Thymus (tissue), 11 donors: Measurements from ENCODE around the gene KIF1A. TPM values are rescaled to one million over a fixed set of nuclear protein-coding genes. Genes with fewer than 3 reads are reported as not detected.

Experiments
- DNase-seq, 9 donors: peaks; one replicate each; pipeline ENCODE4 v3.0.0-alpha.2; 2013; ENCODE audit warnings: low spot score in 9 of 9, low read depth in 6 of 9, missing footprints in 1 of 9
- H3K27ac ChIP-seq, 2 donors: one replicate each; pipeline ENCODE4 v1.5.1; 2013; ENCODE audit warnings: control low read depth in 1 of 2, low read depth in 1 of 2, low read length in 1 of 2, mild to moderate bottlenecking in 1 of 2, moderate library complexity in 1 of 2
- H3K27me3 ChIP-seq, 2 donors: one replicate each; pipeline ENCODE4 v1.5.1; 2013; ENCODE audit warnings: low read length in 1 of 2; ENCODE audit not compliant: control insufficient read depth in 2 of 2, insufficient read depth in 1 of 2
- H3K36me3 ChIP-seq, 2 donors: one replicate each; pipeline ENCODE4 v1.5.1; 2013; ENCODE audit warnings: low read length in 1 of 2, mild to moderate bottlenecking in 1 of 2, moderate library complexity in 1 of 2; ENCODE audit not compliant: control insufficient read depth in 2 of 2, insufficient read depth in 2 of 2
- H3K4me1 ChIP-seq, 2 donors: one replicate each; pipeline ENCODE4 v1.5.1; 2013; ENCODE audit warnings: low read length in 2 of 2; ENCODE audit not compliant: control insufficient read depth in 2 of 2, insufficient read depth in 2 of 2
- H3K4me3 ChIP-seq, 2 donors: one replicate each; pipeline ENCODE4 v1.5.1; 2013; ENCODE audit warnings: low read length in 2 of 2, control low read depth in 1 of 2, mild to moderate bottlenecking in 1 of 2
- H3K9me3 ChIP-seq, 2 donors: one replicate each; pipeline ENCODE4 v1.5.1; 2013; ENCODE audit warnings: low read length in 1 of 2, mild to moderate bottlenecking in 1 of 2; ENCODE audit not compliant: control insufficient read depth in 2 of 2, insufficient read depth in 1 of 2
- WGBS: extraction: QIAGEN DNeasy Blood & Tissue Kit; methylation state at CpG from one replicate; pipeline ENCODE4 v1.1.7; 2013; 5-methylcytosine and 5-hydroxymethylcytosine counted together
- polyA plus RNA-seq: library from polyadenylated mRNA; stranded (reverse); fragments of 200-250 nt; gene quantifications from one replicate; pipeline ENCODE4 v1.2.3, GENCODE V29; 2013
- total RNA-seq: library from RNA; stranded (reverse); fragments of 120-200 nt; gene quantifications from one replicate; pipeline ENCODE4 v1.2.4, GENCODE V29; 2013
- donor health status: healthy.

KIF1A gene
- total and polyA plus RNA-seq, 2 donors, result 0.42 to 0.78 TPM

GRCh38 chr2:240717181-240717641 lies 102.8 kb downstream of the KIF1A start:
- no peaks in the 10 kb centered on the region for H3K27me3 ChIP-seq
- no peaks in the 10 kb centered on the region for H3K4me1 ChIP-seq
- H3K27ac ChIP-seq, result no peak overlapping the region
- WGBS, result 91% methylated on average over 18 of the region's 18 CpGs
- H3K4me3 ChIP-seq, result no peak overlapping the region
- H3K36me3 ChIP-seq, result no peaks in the 10 kb centered on the region
- H3K9me3 ChIP-seq, result no peaks in the 10 kb centered on the region
- no peak for DNase-seq

- peaks cover 0 to 3% of the 10 kb centered on the region in 2 donors for H3K27me3 ChIP-seq
- H3K4me3 ChIP-seq, result no peak overlapping the region
- WGBS, result 97% methylated on average over 23 of the region's 23 CpGs
- H3K4me1 ChIP-seq, result no peaks in the 10 kb centered on the region
- no peak overlapping the region for H3K27ac ChIP-seq
- no peak for DNase-seq
- no peaks in the 10 kb centered on the region for H3K9me3 ChIP-seq
- no peaks in the 10 kb centered on the region for H3K36me3 ChIP-seq
Observed at GRCh38 chr2:240716130-240716798, 103.8 kb downstream of the KIF1A start.

DNA sequence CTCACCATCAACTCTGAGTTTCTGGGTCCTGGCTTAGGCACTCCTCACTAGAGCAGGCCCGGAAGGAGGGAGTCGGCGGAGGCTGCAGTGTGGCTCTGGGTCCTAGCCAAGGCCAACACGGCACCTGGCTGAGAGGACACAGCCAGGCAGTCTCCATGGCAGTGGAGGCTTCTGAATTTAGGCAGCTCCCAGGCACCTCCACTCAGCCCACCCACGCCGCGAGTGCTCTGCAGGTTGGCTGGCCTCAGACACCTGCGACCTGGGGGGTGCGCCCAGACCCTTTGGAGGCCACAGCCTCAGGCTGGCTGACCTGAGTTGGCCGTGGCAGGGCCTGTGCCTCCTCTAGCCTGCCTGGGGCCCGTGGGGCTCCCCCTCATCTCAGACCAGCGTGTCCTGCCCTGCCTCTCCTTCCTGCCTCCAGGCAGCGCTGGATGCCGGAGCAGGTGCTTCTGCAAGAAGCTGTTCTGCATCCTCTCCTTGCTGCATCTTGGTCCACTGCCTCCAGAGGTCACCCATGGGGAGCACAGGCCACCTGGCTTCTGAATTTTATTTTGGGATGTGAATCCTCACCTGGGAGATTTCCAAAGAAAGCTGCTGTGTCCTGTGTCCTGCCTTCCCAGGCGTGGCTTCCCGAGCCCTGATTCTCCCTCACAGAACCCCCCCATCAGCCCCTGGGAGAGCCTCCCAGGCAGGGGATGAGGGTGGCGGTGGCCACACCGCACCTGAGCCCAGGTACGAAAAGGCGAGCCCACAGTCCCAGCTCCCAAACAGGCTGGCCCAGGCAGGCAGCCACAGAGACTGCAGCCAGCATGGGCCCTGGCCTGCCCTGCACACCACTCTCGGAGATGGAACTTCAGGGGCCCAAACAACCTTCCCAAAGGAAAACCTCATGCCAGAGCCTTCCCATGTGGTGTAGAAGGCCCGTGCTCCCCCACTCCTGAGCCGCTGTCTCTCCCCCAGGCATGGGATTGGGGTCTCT lies 105.0 kb downstream of the KIF1A start:
- no peak overlapping the region for H3K27ac ChIP-seq
- 89% methylated on average over 23 of the region's 23 CpGs for WGBS
- no peak for DNase-seq
- peaks cover 0 to 3% of the 10 kb centered on the region in 2 donors for H3K27me3 ChIP-seq
- no peaks in the 10 kb centered on the region for H3K9me3 ChIP-seq
- no peaks in the 10 kb centered on the region for H3K36me3 ChIP-seq
- H3K4me1 ChIP-seq, result no peaks in the 10 kb centered on the region
- H3K4me3 ChIP-seq, result no peak overlapping the region

GRCh38 chr2:240713928-240714746 lies 105.9 kb downstream of the KIF1A start:
- H3K27me3 ChIP-seq, result peaks cover 0 to 3% of the 10 kb centered on the region in 2 donors
- no peak for DNase-seq
- 84% methylated on average over 26 of the region's 26 CpGs for WGBS

DNA sequence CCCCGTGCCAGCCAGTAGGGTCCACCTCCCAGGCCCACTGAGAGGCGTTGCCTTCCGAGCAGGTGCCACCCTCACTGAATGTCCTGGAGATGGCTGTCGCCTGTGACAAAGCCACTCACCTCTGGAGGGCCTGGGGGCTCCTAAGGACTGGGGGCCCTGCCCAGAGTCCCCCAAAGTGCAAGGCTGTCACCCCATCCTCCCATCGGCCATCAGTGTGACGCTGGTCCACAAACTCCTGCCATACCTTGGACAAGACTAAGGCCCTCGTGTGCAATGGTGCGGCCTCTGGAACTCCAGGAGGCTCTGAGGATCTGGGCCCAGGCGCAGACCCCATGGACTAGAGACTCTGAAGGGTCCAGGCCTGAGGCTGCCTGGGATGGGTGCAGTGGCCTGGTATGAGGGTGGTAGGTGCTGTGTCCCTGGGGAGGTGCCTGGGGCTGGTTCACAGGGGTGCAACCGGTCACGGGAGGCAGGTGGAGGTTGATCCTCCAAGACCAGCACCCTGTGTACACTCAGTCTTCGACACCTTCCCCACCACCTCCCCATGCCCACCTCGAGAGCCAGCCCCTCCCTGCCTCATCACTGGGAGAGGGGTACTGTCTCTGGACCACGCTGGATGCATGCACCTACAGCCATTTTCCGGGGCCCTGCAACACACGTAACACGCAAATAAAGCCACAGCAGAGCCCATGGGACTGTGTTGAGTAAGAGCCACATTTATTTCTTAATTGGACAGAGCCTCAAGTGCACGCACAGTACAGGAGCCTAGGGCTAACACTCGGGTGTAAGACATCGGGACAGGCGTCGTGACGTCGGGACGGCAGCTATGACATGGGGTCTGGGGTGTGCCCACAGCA lies 106.7 kb downstream of the KIF1A start:
- no peaks in the 10 kb centered on the region for H3K36me3 ChIP-seq
- H3K27me3 ChIP-seq, result peaks cover 0 to 3% of the 10 kb centered on the region in 2 donors
- no peaks in the 10 kb centered on the region for H3K9me3 ChIP-seq
- H3K27ac ChIP-seq, result no peak overlapping the region
- H3K4me3 ChIP-seq, result no peak overlapping the region
- 96% methylated on average over 25 of the region's 25 CpGs for WGBS
- DNase-seq, result no peak
- no peaks in the 10 kb centered on the region for H3K4me1 ChIP-seq

More at GRCh38 chr2:240713928-240714746, 105.9 kb downstream of the KIF1A start:
- H3K9me3 ChIP-seq, result no peaks in the 10 kb centered on the region
- H3K27ac ChIP-seq, result no peak overlapping the region
- H3K36me3 ChIP-seq, result no peaks in the 10 kb centered on the region
- H3K4me3 ChIP-seq, result no peak overlapping the region
- H3K4me1 ChIP-seq, result no peaks in the 10 kb centered on the region

- 97% methylated on average over 9 of the region's 9 CpGs for WGBS
- Histone ChIP-seq H3K27ac (no peak overlapping the region), H3K9me3 (no peaks in the 10 kb centered on the region), H3K36me3 (no peaks in the 10 kb centered on the region), H3K4me3 (no peak overlapping the region), H3K27me3 (peaks cover 0 to 12% of the 10 kb centered on the region in 2 donors), H3K4me1 (no peaks in the 10 kb centered on the region)
- no peak for DNase-seq
Observed at GRCh38 chr2:240712121-240712520, 107.9 kb downstream of the KIF1A start.

DNA sequence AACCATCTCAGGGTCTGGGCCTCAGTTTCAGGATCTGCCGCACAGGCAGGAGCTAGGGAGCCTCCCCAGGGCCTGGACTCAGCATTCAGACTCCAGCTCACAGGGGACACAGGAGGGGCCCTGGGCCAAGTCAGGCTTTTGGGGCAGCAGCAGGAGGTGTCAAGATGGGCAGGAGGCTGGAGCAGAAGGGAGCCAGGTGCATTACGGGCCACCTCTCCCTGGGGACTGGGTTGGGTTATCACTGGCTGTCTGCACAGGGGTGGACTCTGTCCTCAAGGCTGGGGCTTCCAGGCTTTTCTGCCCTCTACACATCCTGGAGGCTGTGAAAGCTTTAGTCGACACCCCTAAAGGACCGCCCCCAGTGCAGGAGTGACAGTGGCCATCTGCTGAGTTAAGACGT lies 108.3 kb downstream of the KIF1A start:
- H3K27me3 ChIP-seq, result peaks cover 0 to 14% of the 10 kb centered on the region in 2 donors
- WGBS, result 97% methylated on average over 5 of the region's 5 CpGs

DNA sequence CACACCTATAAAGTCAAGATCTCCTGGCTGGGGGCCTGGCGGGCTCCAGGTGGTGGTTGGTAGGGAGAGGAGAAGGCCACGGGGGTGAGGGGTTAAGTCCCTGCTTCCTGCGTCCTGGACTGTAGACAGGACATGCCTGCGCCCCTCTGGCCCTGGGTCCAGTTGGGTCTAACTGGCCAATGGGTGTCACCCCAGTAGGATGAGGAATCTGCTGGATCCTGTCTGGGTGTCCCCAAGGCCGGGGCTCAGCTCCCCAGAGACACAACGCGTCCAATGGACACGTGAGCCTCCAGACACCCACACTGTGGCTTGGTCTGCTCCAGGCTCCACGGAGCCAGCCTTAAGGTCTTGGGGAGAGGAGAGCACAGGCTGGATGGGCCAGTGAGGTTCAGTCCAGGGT lies 108.7 kb downstream of the KIF1A start:
- H3K4me3 ChIP-seq, result no peak overlapping the region
- no peaks in the 10 kb centered on the region for H3K36me3 ChIP-seq
- DNase-seq, result no peak
- no peak overlapping the region for H3K27ac ChIP-seq
- H3K4me1 ChIP-seq, result no peaks in the 10 kb centered on the region
- 96% methylated on average over 9 of the region's 9 CpGs for WGBS
- no peaks in the 10 kb centered on the region for H3K9me3 ChIP-seq
- peaks cover 0 to 16% of the 10 kb centered on the region in 2 donors for H3K27me3 ChIP-seq

More for the DNA sequence above, 108.3 kb downstream of the KIF1A start:
- no peak for DNase-seq
- Histone ChIP-seq H3K27ac (no peak overlapping the region), H3K4me1 (no peaks in the 10 kb centered on the region), H3K4me3 (no peak overlapping the region), H3K9me3 (no peaks in the 10 kb centered on the region), H3K36me3 (no peaks in the 10 kb centered on the region)
